NCI-H82 (cell line): ENCODE results near the gene EMSY.

Source experiments
- DNase-seq: peaks from one replicate; lab custom pipeline; 2025; lab: John Stamatoyannopoulos, UW

EMSY gene

GRCh38 chr11:76455331-76455730 is 10.5 kb downstream of the EMSY start:
- no peak for DNase-seq

GRCh38 chr11:76455931-76456330 is 11.1 kb downstream of the EMSY start:
- DNase-seq: no peak

DNA sequence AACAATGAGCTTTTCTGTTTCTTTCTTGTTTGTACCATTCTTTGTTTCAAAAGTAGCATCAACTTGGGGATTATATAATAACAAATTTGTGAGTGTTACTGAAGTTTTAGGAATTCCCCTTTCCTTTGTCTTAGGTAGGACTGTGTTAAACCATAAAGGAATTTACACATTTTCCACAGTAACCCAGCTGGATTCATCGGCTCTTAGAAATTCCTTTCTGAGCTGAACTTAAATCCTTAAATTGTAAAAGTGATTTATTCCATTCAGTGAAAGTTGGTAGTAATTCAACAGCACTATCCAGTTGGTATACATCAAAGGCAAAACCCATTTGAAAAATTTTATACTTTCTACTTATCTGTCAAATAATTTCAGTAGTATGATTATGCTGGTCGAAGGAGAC is 11.8 kb downstream of the EMSY start:
- no peak for DNase-seq

GRCh38 chr11:76459299-76459698 is 14.5 kb downstream of the EMSY start:
- peak; percentile 22 for DNase-seq

GRCh38 chr11:76459846-76460245 is 15.0 kb downstream of the EMSY start:
- no peak for DNase-seq

- peak; percentile 80 for DNase-seq
Measured at GRCh38 chr11:76462317-76462716, 17.5 kb downstream of the EMSY start.

GRCh38 chr11:76465701-76466100 is 20.9 kb downstream of the EMSY start:
- DNase-seq: no peak

DNA sequence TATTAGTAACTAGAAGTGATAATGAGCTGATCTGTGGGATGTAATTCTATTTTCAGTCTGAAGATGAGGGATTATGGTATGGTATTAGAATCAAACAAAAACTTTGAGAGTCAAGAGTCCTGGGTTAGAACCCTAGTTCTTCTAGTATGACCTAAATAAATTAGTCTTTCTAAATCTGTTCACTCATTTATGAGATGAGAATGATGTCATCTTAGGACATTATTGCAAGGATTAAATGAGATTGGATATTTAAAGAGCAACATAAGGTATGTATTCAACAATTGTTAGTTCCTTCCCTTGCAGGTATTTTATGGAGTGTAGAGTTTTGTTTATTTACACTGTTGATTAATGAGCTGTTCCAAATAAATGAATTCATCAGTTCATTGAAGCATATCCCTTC is 21.8 kb downstream of the EMSY start:
- no peak for DNase-seq

DNA sequence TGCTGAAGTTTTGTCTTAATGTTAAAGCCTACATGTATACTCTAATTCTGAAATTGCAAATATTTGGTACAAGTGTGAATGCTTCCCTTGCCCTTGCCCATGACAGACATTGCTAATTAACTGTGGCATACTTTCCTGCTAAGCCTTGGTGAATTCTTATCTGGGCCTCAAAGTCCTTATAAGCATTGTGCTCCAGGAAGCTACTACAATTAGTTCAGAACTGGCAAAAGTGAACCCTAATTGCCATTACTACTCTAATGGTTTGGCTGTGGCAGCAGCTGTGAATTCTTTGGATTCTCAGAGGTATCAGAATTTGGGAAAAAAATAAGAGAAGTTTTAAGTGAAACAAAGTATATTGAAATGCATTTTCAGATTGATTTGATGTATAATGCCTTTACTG is 24.3 kb downstream of the EMSY start:
- no peak for DNase-seq

- DNase-seq: no peak
Measured at GRCh38 chr11:76471382-76471781, 26.6 kb downstream of the EMSY start.

DNA sequence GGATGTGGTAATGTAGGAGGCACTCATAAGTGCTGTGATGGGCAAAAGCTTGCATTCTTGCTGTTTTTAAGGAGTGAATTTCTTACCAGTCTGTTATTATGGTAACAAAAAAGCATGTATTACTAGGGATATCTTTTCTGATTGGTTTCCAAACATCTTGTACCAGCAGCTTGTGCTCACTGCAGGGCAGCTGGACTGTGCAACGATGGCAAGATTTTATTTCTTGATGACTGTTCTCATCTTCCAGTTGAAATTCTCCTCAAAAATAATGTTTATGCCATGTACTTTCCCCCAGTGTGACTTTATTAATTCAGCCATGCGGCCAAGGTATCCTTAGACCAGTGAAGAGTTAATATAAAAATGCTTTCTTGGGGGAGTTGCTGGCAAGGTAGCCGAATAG is 35.4 kb downstream of the EMSY start:
- no peak for DNase-seq

- DNase-seq: no peak
Measured at GRCh38 chr11:76491644-76492043, 46.8 kb downstream of the EMSY start.

DNA sequence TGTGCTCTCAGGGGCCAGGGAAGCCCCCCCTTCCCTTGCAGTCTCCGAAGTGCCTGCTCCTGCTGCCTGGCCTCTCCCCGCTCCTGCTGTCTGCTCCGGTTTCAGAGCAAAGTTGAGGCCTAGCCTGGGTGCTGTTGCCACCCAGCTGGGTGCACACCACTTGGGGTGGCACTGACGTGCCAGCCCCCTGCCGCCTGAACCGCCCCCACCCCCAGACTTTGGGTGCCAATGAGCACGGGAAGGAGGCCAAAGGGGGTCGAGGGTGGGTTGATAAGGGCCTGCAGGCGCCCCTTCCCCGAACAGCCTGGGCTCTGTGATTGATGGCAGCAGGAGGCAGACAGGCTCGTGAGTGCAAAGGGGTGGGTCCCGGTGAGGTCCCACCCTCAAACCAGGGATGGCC is 48.2 kb downstream of the EMSY start:
- DNase-seq: no peak

DNA sequence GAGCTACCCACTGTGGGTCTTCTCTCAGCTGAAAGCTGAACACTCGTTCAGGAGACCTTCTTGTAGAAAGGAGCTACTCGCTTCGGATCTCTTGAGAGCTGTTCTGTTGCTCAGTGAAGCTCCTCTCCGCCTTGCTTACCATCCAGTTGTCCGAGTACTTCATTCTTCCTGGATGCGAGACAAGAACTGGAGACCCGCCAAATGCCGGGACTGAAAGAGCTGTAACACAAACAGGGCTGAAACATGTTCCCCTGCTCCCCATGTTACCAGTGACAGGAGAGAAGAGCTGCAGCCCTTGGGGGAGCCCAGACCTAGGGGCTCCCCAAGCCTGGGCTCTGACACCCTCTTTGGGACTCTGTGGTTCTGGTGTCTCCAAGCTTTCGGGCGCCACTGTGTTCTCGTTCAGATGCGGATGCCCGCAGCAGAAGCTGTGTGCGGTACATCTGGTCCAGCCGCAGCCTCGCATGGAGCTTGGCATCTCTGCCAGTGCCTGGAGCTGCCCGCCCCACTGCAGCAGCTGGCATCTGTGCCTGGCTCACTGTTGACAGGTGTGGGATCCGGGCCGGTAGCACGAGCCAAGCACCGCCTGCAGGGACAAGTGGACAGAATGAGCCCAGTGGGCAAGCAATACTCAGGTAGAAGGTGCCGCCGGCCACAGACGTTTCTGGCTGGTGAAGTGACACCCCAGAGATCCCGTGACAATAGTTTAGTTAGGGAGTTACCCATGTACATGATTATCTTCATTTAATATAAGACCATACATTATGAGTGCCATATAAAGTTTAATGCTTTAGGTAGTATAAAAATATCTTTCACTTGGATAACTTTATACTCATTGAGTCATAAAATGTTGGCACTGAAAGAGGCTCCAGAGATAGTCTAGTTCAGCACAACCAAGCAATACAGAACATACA is 49.1 kb downstream of the EMSY start:
- no peak for DNase-seq

DNA sequence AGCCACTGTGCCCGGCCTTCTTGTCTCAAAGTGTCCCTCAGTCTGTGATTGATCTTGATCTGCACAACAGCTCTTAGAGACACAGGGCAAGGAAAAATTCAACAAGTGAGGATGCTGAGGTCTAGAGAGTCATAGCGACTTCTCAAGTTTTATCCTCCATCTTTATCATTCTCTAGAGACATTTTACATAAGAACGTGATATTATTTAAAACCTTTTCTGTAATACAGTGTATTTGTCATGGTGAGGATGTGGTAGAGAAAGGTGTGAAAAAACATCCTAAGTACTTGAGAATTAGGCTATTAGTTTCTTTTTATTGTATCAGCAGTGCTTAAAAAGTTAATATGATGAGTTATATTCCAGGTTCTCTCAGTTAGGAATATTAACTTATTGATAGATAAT is 50.2 kb downstream of the EMSY start:
- DNase-seq: no peak

GRCh38 chr11:76496174-76496573 is 51.4 kb downstream of the EMSY start:
- no peak for DNase-seq

- no peak for DNase-seq
Measured at GRCh38 chr11:76501526-76502202, 56.8 kb downstream of the EMSY start.

DNA sequence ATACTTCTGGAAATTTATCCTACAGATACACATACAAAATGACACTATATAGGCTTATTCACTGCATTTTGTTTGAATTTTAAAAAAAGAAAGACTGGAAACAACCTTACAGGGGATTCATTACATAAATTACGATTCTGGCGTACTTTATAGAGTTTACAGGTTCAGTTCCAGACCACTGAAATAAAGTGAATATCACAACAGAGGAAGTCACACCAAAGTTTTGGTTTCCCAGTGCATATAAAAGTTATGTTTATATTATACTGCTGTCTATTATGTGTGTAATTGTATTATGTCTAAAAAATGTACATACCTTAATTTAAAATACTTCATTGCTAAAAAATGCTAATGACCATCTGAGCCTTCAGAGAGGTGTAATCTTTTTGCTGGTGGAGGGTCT is 62.0 kb downstream of the EMSY start:
- no peak for DNase-seq

- no peak for DNase-seq
Measured at GRCh38 chr11:76510060-76511047, 65.5 kb downstream of the EMSY start.

GRCh38 chr11:76512851-76513653 is 68.2 kb downstream of the EMSY start:
- peak; percentile 17 for DNase-seq

DNA sequence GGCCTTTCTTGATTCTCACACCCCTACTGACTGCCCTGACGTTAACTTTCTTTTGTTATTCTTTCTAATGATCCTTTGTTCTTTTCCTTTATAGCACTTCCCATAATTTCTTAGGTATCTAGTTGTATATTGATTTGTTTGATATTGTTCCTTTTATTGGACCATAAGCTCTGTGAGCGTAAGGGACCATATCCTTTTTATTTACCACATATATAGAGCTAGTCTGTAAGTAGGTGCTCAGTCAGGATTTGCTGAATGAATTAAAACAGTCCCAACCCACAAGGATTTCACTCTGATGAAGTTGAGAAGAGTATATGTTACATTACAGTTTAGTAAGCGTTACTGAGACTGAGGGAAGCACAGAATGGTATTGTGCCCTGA is 68.8 kb downstream of the EMSY start:
- no peak for DNase-seq
